ENCODE results near the gene GPC6. TPM values are rescaled to one million over a fixed set of nuclear protein-coding genes. Genes with fewer than 3 reads are reported as not detected.

Gene GPC6
- total RNA-seq, 1 donor from 2014 or later: 50.3 TPM

- Mint-ChIP-seq H3K27ac (no peak overlapping the region), H3K4me1 (ENCODE audit: low read depth) (peaks cover 22% of the 10 kb centered on the region), H3K4me3 (ENCODE audit: low read depth) (no peak overlapping the region), H3K9me3 (ENCODE audit: low read depth) (peaks cover 3% of the 10 kb centered on the region), H3K27me3 (no peaks in the 10 kb centered on the region), H3K36me3 (ENCODE audit: insufficient read depth) (peaks cover 3% of the 10 kb centered on the region)
- no peak for DNase-seq (ENCODE audit: low spot score, unreplicated experiment)
- TF ChIP-seq CTCF (IDR thresholded peaks at IDR 0.05; ENCODE audit: unreplicated experiment): no peak
Measured at GRCh38 chr13:94174009-94174408, 947.4 kb downstream of the GPC6 start.

GRCh38 chr13:94175076-94175475 lies 948.5 kb downstream of the GPC6 start:
- Mint-ChIP-seq H3K4me3 (ENCODE audit: low read depth) (no peak overlapping the region), H3K4me1 (ENCODE audit: low read depth) (peaks cover 24% of the 10 kb centered on the region), H3K27me3 (no peaks in the 10 kb centered on the region), H3K27ac (no peak overlapping the region), H3K36me3 (ENCODE audit: insufficient read depth) (peaks cover 4% of the 10 kb centered on the region), H3K9me3 (ENCODE audit: low read depth) (peaks cover 3% of the 10 kb centered on the region)
- DNase-seq (ENCODE audit: low spot score, unreplicated experiment): no peak
- no peak for TF ChIP-seq CTCF (IDR thresholded peaks at IDR 0.05; ENCODE audit: unreplicated experiment)

- H3K27me3 Mint-ChIP-seq: no peaks in the 10 kb centered on the region
- peaks cover 3% of the 10 kb centered on the region for H3K9me3 Mint-ChIP-seq (ENCODE audit: low read depth)
- TF ChIP-seq CTCF (IDR thresholded peaks at IDR 0.05; ENCODE audit: unreplicated experiment): no peak
- no peak overlapping the region for H3K4me3 Mint-ChIP-seq (ENCODE audit: low read depth)
- H3K36me3 Mint-ChIP-seq (ENCODE audit: insufficient read depth): peaks cover 4% of the 10 kb centered on the region
- DNase-seq (ENCODE audit: low spot score, unreplicated experiment): no peak
- H3K4me1 Mint-ChIP-seq (ENCODE audit: low read depth): peaks cover 25% of the 10 kb centered on the region
- no peak overlapping the region for H3K27ac Mint-ChIP-seq
Measured at GRCh38 chr13:94176561-94176960, 950.0 kb downstream of the GPC6 start.

GRCh38 chr13:94177041-94177440 lies 950.4 kb downstream of the GPC6 start:
- H3K4me3 Mint-ChIP-seq (ENCODE audit: low read depth): no peak overlapping the region
- H3K27ac Mint-ChIP-seq: no peak overlapping the region
- peaks cover 3% of the 10 kb centered on the region for H3K9me3 Mint-ChIP-seq (ENCODE audit: low read depth)
- no peak for TF ChIP-seq CTCF (IDR thresholded peaks at IDR 0.05; ENCODE audit: unreplicated experiment)
- H3K36me3 Mint-ChIP-seq (ENCODE audit: insufficient read depth): peaks cover 4% of the 10 kb centered on the region
- DNase-seq (ENCODE audit: low spot score, unreplicated experiment): no peak
- H3K27me3 Mint-ChIP-seq: no peaks in the 10 kb centered on the region
- peaks cover 29% of the 10 kb centered on the region for H3K4me1 Mint-ChIP-seq (ENCODE audit: low read depth)

- no peaks in the 10 kb centered on the region for H3K27me3 Mint-ChIP-seq
- peak overlapping the region; percentile 46 for H3K27ac Mint-ChIP-seq
- H3K4me3 Mint-ChIP-seq (ENCODE audit: low read depth): no peak overlapping the region
- H3K36me3 Mint-ChIP-seq (ENCODE audit: insufficient read depth): peaks cover 8% of the 10 kb centered on the region
- no peak for DNase-seq (ENCODE audit: low spot score, unreplicated experiment)
- no peaks in the 10 kb centered on the region for H3K9me3 Mint-ChIP-seq (ENCODE audit: low read depth)
- peaks cover 34% of the 10 kb centered on the region for H3K4me1 Mint-ChIP-seq (ENCODE audit: low read depth)
- no peak for TF ChIP-seq CTCF (IDR thresholded peaks at IDR 0.05; ENCODE audit: unreplicated experiment)
Measured at GRCh38 chr13:94178625-94179244, 952.1 kb downstream of the GPC6 start.

All from progenitor cell of endocrine pancreas (in vitro differentiated cells).